IPS-15b (cell line): ENCODE results near the gene HRG.
"Not testable (repeated sequence)": the region's sequence is repeated elsewhere in the genome, so short reads cannot be mapped to it uniquely, and the experiment has no call there.

Source experiments
- H3K27me3 ChIP-seq: one replicate; pipeline ENCODE4 v1.6.1; 2013; ENCODE audit warnings: low read length; ENCODE audit not compliant: control insufficient read depth, insufficient read depth
- H3K36me3 ChIP-seq: one replicate; pipeline ENCODE4 v1.6.1; 2013; ENCODE audit warnings: low read length; ENCODE audit not compliant: control insufficient read depth, insufficient read depth
- H3K4me1 ChIP-seq: one replicate; pipeline ENCODE4 v1.6.1; 2013; ENCODE audit warnings: mild to moderate bottlenecking, low read length; ENCODE audit not compliant: control insufficient read depth, insufficient read depth
- H3K4me3 ChIP-seq: one replicate; pipeline ENCODE4 v1.5.1; 2013; ENCODE audit warnings: low read depth, low read length
- H3K9ac ChIP-seq: one replicate; pipeline ENCODE4 v1.6.1; 2013; ENCODE audit warnings: low read depth, mild to moderate bottlenecking, low read length
- H3K9me3 ChIP-seq: one replicate; pipeline ENCODE4 v1.6.1; 2013; ENCODE audit warnings: mild to moderate bottlenecking, low read length; ENCODE audit not compliant: control insufficient read depth, insufficient read depth

The HRG gene

GRCh38 chr3:186664119-186664495 lies 1.7 kb upstream of the HRG start:
- Histone ChIP-seq H3K4me1 (peaks cover 17% of the 10 kb centered on the region), H3K4me3 (no peak overlapping the region), H3K9ac (no peak overlapping the region), H3K36me3 (no peaks in the 10 kb centered on the region), H3K27me3 (peaks cover 3% of the 10 kb centered on the region), H3K9me3 (no peaks in the 10 kb centered on the region)

DNA sequence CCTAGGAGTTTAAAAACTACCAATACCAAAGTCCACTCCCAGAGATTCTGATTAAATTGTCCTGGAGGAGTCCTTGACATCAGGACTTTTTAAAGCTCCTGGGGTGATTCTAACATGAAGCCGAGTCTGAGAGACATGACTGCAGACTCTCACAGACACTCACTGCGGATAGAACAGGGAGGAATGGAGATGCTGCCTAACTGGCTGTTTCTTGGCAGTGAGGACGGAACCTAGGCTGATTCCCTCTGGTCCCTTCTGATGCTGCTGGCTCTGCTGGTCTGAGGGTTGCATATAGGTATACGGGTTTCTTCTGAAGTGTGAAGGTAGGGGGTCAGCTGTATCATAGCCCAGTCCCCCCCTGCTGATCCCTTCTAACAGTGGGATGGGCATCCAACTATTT lies 1.3 kb upstream of the HRG start:
- Histone ChIP-seq H3K9me3 (no peaks in the 10 kb centered on the region), H3K4me3 (no peak overlapping the region), H3K27me3 (peaks cover 3% of the 10 kb centered on the region), H3K36me3 (no peaks in the 10 kb centered on the region), H3K4me1 (peaks cover 17% of the 10 kb centered on the region), H3K9ac (no peak overlapping the region)

- no peaks in the 10 kb centered on the region for H3K9me3 ChIP-seq
Measured at GRCh38 chr3:186668426-186668825, 2.6 kb downstream of the HRG start.

DNA sequence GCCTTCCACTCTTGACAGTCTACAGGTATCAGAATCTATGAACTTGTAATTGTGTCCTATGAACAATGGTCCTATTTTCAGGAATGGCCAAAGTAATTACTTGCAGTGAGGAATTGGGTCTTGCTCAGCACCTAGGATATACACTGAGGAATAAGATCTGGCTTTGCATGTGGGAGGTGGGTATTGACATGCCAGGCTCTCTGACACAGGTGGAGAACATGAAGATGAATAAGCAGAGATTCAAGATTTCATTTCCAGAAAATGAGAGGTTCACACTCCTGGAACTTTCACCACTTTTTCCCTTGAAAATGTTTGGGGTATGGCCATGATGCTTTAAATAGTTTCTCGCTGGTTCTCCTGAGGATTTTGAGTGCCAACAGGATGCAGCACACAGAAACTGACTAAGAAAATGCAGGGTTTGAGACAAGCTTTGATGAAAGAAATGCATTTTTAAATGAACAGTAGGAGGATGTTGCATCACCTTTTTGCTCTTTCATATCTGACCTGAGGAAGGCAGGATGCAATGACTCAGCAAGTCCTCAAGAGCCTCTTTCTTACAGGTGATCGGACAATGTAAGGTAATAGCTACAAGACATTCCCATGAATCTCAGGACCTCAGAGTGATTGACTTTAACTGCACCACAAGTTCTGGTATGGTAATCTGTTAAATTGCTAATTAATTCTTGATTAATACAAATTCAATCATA lies 3.7 kb downstream of the HRG start:
- peaks cover 3% of the 10 kb centered on the region for H3K27me3 ChIP-seq

More at GRCh38 chr3:186668426-186668825, 2.6 kb downstream of the HRG start:
- Histone ChIP-seq H3K27me3 (peaks cover 3% of the 10 kb centered on the region), H3K36me3 (no peaks in the 10 kb centered on the region), H3K4me3 (no peak overlapping the region), H3K4me1 (peaks cover 15% of the 10 kb centered on the region), H3K9ac (no peak overlapping the region)

DNA sequence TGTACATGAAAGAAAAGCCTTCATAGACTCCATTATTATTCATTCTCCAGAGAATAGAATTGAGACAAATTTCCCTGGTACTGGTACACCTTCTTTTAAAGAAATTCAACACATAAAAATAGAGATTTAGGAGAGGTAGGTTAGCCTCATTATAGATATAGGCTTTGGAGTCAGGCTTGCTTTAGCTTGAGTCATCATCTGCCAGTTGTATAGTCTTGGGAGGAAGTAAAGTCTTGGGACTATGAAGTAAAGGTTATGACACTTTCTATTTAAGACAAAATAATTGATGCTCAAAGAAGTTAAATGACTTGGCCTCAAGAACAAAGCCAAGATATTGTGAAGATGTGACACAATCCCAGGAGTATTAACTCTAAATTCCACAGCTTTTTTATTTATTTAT lies 4.3 kb downstream of the HRG start:
- peaks cover 3% of the 10 kb centered on the region for H3K27me3 ChIP-seq
- no peaks in the 10 kb centered on the region for H3K9me3 ChIP-seq
- no peaks in the 10 kb centered on the region for H3K36me3 ChIP-seq
- H3K9ac ChIP-seq, result no peak overlapping the region
- no peaks in the 10 kb centered on the region for H3K4me1 ChIP-seq
- H3K4me3 ChIP-seq, result no peak overlapping the region

More for the DNA sequence above, 3.7 kb downstream of the HRG start:
- H3K4me1 ChIP-seq, result peaks cover 4% of the 10 kb centered on the region
- no peaks in the 10 kb centered on the region for H3K9me3 ChIP-seq
- no peak overlapping the region for H3K9ac ChIP-seq
- H3K36me3 ChIP-seq, result no peaks in the 10 kb centered on the region
- H3K4me3 ChIP-seq, result no peak overlapping the region

- Histone ChIP-seq H3K9me3 (no peaks in the 10 kb centered on the region), H3K4me1 (no peaks in the 10 kb centered on the region), H3K27me3 (peaks cover 3% of the 10 kb centered on the region), H3K9ac (no peak overlapping the region), H3K36me3 (no peaks in the 10 kb centered on the region), H3K4me3 (no peak overlapping the region)
Measured at GRCh38 chr3:186671051-186671450, 5.2 kb downstream of the HRG start.

DNA sequence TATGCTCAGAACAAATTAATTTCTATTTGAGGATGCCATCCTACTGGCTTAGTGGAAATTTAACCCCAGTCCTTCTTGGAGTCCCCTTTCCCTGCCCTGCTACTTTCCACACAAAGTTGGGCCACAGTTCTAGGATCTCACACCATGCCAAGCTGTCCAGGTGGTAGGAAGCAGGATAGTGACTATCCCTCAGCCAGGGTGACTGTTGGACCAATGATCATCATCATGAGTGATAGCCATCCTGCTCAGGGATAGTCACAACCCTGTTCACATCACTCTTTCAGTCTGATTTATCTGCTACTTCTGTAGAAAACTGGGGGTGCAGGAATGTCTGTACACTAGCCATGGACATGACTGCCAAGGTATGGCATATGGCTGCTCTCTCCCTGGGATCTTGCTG lies 12.8 kb downstream of the HRG start:
- no peaks in the 10 kb centered on the region for H3K27me3 ChIP-seq
- H3K9ac ChIP-seq, result no peak overlapping the region
- H3K36me3 ChIP-seq, result no peaks in the 10 kb centered on the region
- H3K4me3 ChIP-seq, result no peak overlapping the region
- no peaks in the 10 kb centered on the region for H3K9me3 ChIP-seq
- no peaks in the 10 kb centered on the region for H3K4me1 ChIP-seq

GRCh38 chr3:186679151-186679550 lies 13.3 kb downstream of the HRG start:
- no peaks in the 10 kb centered on the region for H3K9me3 ChIP-seq
- H3K9ac ChIP-seq, result no peak overlapping the region
- H3K27me3 ChIP-seq, result no peaks in the 10 kb centered on the region
- H3K36me3 ChIP-seq, result no peaks in the 10 kb centered on the region
- no peaks in the 10 kb centered on the region for H3K4me1 ChIP-seq
- H3K4me3 ChIP-seq, result no peak overlapping the region

GRCh38 chr3:186680869-186681268 lies 15.1 kb downstream of the HRG start:
- no peak overlapping the region for H3K9ac ChIP-seq
- no peaks in the 10 kb centered on the region for H3K27me3 ChIP-seq
- H3K36me3 ChIP-seq, result no peaks in the 10 kb centered on the region
- no peaks in the 10 kb centered on the region for H3K4me1 ChIP-seq
- peaks cover 6% of the 10 kb centered on the region for H3K9me3 ChIP-seq
- H3K4me3 ChIP-seq, result no peak overlapping the region

GRCh38 chr3:186682812-186683211 lies 17.0 kb downstream of the HRG start:
- Histone ChIP-seq H3K4me1 (no peaks in the 10 kb centered on the region), H3K36me3 (no peaks in the 10 kb centered on the region), H3K27me3 (no peaks in the 10 kb centered on the region), H3K9me3 (peaks cover 9% of the 10 kb centered on the region), H3K4me3 (no peak overlapping the region), H3K9ac (no peak overlapping the region)

DNA sequence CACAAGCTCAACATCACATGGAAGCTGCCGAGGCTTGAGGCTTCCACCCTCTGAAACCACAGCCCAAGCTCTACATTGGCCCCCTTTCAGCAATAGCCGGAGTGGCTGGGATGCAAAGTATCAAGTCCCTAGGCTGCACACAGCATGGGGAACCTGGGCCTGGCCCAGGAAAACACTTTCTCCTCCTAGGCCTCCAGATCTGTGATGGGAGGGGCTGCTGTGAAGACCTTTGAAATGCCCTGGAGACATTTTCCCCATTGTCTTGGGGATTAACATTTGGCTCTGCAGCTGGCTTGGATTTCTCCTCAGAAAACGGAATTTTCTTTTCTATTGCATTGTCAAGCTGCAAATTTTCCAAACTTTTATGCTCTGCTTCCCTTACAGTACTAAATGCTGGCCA lies 18.2 kb downstream of the HRG start:
- H3K4me3 ChIP-seq, result no peak overlapping the region
- no peaks in the 10 kb centered on the region for H3K4me1 ChIP-seq

GRCh38 chr3:186686475-186686874 lies 20.7 kb downstream of the HRG start:
- not testable (repeated sequence) for H3K9me3 ChIP-seq, H3K4me3 ChIP-seq, H3K27me3 ChIP-seq, H3K36me3 ChIP-seq, H3K9ac ChIP-seq, H3K4me1 ChIP-seq

More for the DNA sequence above, 18.2 kb downstream of the HRG start:
- no peaks in the 10 kb centered on the region for H3K36me3 ChIP-seq
- H3K9ac ChIP-seq, result no peak overlapping the region
- no peaks in the 10 kb centered on the region for H3K27me3 ChIP-seq
- peaks cover 9% of the 10 kb centered on the region for H3K9me3 ChIP-seq
